Dedifferentiated amniotic fluid mesenchymal stem cell (primary cell): ENCODE measurements around the gene SEMA3F.
A peak's percentile ranks its signal among the peaks of the same experiment; 100 is the strongest.

Experiments
- DNase-seq: peaks from one replicate; pipeline ENCODE4 v3.0.0-alpha.2; 2016; ENCODE audit errors: extremely low spot score

Gene SEMA3F

DNA sequence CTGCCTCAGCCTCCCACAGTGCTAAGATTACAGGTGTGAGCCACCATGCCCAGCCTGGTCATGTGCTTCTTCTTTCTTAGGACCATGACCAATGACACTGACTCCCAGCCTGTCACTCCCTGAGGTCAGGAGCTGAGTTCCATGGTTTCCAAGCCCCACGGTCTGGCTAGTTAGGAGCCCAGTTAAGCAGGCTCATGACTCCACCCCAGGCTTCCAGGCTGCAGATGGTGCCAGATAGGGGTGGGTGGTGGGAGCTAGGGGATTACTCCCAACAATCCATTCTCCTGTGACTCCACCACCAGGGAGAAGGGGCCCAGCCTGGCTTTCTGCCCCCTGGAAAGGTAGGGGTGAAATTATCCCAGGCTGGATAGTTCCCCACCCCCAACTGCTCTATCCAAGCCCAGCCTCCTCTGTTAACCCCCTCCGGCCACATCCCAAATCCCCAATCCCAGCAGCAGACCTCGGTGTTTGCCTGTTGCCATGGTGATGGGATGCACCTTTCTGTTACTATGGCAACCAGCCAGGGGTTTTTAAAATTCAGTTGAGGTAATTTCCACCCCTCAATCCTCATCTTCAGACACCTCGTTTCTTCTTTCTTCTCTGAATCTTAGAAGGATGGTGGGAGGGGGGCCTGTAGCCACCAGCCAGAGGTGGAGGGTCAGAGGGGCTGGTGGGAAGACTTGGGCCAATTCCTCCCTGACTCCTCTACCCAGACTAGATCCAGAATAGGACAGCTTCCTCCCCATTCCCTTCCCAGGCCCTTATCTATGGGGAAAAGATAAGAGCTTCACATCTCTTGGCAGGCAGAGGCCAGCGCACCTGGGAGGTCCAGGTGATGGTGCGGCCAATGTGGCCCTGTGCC, 22.5 kb upstream of the SEMA3F start:
- no peak for DNase-seq

DNA sequence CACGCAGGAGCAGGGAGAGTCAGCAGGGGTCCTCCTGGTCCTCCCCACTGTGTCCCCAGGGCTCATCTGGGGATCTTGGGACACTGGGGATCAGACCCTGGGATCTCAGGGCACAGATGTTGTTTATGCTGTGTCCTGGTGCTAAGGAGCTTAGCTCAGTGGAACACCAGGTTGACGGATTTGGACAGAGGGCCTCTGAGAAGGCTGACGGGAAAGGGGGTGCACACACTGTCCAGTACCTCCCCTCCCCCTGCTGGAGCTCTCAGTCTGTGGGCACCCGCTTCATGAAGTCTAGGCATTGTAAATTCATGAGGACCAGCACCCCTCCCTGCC, 21.9 kb upstream of the SEMA3F start:
- no peak for DNase-seq

GRCh38 chr3:50134367-50134766, 20.8 kb upstream of the SEMA3F start:
- DNase-seq, result no peak

DNA sequence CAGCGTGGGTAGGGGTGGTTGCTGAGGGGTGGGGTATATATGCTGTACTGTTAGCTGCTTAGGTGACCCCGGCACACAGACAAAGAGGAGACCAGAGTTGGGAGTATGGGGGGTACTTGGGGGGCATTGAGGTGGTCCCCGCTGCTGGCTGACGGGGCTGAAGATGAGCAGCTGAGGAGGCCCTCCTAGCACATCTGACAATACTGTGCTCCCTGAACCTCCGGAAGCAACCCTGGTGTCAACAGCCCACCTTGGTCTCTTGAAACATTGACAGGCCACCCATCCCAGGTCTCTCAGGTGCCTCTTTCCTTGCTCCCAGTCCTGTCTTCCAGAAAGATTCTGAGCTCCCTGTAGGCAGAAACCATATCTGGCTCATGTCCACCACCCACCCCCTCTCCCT, 19.2 kb upstream of the SEMA3F start:
- DNase-seq, result no peak

DNA sequence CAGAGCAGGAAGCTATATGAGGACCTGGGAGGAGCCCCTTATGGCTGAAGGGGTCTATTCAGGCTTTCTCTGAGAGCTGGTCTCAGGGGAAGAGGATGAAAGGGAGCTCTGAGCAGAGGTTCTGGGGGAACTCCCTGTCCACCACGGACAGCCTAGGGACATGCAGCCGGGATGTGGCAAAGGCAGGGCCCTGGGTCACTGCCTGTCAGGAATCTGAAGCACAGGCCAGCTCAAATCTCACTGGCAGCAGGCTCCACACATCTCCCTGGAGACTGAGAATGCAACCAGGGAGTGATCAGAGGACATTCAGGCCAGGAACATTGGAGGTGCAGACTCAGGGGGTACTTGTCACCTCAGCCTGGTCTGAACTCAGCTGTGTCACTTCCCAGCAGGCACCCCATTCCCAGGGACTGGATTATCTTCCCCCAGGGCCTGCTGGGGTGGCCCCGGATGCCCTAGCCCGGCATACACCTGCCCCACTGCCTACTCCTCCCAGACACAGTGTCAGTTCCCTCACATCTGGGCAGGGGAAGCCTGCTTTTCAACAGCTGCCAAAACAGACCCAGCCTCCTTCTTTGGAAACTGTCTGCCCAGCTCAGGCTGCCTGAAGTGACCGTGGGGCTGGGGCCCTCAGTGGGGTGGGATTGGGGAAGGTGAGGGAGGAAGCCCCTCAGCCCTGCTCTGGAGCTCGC, 18.3 kb upstream of the SEMA3F start:
- DNase-seq, result peak; percentile 15

- no peak for DNase-seq
Observed at GRCh38 chr3:50137531-50137930, 17.6 kb upstream of the SEMA3F start.

DNA sequence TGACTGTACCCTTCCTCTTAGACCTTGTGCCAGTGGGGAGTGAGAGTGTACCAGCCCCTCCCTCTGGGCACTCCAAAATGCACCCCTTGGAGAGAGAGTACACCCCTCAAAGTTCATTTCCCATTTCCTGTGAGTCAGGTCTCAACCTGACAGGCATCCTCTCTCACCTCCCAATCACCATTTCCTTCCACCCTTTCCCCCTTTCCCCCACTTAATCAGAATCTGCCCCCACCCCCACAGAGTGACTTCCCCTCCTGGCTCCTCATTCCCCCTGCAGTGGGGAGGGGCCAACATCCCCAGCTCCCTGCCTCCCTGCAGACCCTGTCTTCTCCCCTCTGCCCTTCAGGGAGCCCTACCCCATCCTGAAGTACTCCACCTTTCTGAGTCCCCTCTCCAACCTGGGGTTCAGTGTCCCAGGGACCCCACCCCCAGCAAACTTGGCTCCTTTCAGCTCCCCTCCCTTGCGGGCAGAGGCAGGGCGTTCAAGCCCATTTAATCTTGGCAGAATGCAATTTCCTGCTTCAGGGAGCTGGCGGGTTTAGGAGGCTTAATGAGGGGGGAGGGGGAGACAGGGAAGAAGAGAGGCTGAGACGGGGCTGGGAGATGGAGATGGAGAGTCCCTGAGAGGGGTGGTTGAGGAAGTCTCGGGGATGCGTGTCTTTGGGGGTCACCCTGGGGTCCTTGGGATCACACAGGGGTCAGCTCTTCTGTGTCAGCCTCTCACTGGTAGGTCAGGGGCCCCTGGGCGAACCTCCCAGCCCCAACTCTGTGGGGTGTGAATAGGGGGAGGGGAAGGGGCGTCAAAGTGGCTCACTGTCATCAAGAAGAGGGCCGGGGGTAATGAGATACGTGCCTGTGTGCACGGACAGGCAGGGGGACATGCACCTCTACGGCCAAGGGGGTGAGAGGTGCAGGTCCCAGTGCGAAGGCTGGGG, 16.6 kb upstream of the SEMA3F start:
- DNase-seq, result no peak

GRCh38 chr3:50139308-50139707, 15.8 kb upstream of the SEMA3F start:
- DNase-seq, result no peak

GRCh38 chr3:50139718-50140423, 15.3 kb upstream of the SEMA3F start:
- no peak for DNase-seq

DNA sequence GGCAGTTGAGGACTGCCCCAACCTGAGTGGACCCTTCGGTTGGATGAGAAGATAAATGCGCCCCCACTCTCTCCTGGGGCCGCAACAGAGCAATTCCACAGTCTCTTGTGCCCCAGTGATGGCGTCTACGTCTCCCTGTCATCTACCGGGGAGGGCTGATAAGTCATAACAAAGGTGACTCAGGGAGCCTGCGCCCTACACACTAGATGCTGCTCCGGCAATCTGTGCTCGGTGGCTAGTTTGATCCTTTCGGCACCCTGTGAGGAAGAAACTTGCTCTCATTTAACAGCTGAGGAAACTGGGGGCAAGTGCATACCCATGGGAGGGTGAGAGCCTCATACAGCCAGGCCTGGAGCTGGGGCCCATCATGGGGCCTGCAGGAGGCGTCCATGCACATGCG, 14.1 kb upstream of the SEMA3F start:
- DNase-seq, result no peak

DNA sequence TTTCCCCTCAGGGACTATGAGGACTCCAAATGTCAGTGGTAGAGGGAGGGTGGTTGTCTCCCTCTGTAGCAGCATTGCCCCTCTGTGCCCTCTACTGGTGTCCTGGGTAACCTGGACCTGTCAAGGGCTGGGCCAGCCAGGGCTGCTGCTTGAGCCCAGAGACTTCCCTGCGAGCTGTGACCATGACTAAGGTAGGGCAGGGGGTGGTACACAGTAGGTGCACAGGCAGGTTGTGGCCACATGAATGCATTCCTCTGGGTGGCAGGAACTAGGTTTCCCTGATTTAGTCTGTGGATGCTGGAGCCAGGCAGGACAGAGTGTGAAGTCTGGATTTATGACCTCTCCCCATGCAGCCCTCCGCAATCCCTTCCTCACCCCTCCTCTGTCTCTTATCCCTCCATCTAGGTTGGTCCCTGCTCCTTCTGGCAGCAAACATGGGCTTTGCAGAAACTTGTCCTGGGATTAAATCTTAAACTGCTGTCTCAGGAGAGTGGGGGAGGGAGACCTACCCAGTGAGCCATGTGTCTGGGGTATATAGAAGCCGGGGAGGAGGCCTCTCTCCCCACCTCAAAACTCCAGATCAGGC, 8.7 kb upstream of the SEMA3F start:
- DNase-seq, result no peak

GRCh38 chr3:50147016-50147415, 8.1 kb upstream of the SEMA3F start:
- DNase-seq, result no peak

DNA sequence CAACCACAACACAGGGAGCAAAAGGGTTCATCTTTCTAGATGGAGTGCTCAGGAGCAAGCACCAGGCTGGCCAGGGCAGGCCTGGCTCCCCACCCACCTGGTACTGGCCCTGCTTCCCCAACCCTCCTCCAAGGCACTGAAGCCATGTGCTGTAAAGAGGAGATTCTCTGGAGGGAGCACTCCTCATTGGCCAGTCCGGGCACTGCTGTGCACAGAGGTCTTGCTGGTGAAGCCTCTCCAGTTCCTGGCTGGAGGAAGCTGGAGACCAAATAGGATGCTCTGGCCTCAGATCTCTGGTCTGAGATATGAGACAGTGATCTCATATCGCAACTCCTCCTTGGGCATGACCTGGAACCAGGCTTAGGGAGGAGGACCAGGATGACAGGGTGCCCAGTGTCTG, 7.7 kb upstream of the SEMA3F start:
- no peak for DNase-seq

GRCh38 chr3:50147861-50148260, 7.3 kb upstream of the SEMA3F start:
- no peak for DNase-seq

DNA sequence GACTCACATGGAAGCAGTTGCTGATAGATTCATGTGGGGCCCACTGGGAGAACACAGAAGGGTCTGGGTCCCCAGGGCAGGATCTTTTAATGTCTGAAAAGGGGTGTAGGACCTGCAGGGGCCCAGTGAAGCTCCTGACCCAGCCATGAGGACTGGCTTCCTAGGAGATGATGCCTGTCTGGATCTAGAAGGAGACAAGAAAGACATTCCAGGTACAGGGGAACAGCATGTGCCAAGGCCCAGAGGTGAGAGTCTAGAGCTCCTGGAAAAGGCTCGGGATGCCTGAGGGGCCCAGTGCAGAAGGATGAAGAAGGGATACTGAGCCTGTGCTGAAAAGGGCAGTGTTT, 4.7 kb upstream of the SEMA3F start:
- no peak for DNase-seq

GRCh38 chr3:50150863-50151686, 4.0 kb upstream of the SEMA3F start:
- no peak for DNase-seq

- DNase-seq, result no peak
Observed at GRCh38 chr3:50151728-50152127, 3.4 kb upstream of the SEMA3F start.

DNA sequence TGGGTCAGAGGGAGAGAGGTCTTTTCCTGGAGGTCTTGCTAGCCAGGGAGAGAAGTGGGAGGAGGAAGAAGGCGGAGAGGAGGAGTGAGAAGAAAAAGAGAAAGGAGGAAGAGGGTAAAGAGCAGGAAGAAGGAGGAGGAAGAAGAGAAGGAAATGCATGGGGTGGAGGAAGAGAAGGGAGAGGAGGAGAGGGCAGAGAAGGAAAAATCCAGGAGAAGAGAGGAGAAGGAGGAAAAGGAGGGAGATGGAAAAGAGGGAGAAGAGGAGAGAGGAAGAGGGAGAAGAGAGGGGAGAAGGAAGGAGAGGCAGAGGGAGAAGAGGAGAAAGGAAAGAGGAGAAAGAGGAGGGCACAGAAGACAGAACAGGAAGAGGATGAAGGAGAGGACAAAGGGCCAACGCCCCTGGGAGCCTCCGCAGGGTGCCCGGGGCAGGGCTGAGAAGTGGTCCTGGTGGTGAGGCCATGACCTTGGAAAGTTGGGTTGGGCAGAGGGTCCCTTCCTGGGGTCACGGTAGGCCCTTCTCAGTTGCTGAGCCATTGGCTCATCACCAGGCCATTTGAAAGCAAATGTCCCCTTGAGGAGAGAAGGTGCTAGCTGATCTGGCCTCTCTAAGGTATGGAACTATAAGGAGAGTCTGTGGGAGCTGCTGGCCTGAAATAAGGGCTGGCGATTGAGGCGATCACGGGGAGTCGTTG, 1.2 kb upstream of the SEMA3F start:
- no peak for DNase-seq

GRCh38 chr3:50154476-50154839, 666 bp upstream of the SEMA3F start:
- no peak for DNase-seq

DNA sequence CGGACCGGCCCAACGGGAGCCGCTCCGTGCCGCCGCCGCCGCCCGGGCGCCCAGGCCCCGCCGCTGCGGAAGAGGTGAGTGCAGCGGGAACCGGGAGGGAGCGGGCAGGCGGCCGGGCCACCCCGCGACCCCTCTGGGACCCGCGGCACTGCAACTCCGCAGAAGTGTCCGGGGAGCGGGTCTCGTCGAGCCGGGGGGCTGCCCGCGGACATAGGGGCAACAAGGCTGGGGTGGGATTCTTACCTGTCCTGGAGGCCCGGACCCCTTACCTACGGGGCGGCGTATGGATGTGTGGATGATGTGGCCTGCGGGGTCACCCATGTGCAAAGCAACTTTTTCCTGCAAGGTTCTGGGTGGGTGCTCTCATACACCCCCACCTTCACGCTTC, 361 bp downstream of the SEMA3F start:
- DNase-seq, result no peak
